Smooth muscle cell (in vitro differentiated cells): ENCODE measurements around the gene PAQR3. TPM values are rescaled to one million over a fixed set of nuclear protein-coding genes. Genes with fewer than 3 reads are reported as not detected.

Experiments used
- DNase-seq: peaks from one replicate; lab custom pipeline; 2025; ENCODE audit not compliant: unreplicated experiment; lab: John Stamatoyannopoulos, UW
- H2AFZ ChIP-seq: fragments of 200-600 bp; sonication (generic); 2 replicates; pipeline ENCODE4 v1.6.0; 2016; ENCODE audit warnings: antibody characterized with exemption, low read depth, mild to moderate bottlenecking
- H3F3A ChIP-seq: fragments of 200-600 bp; sonication (generic); 2 replicates; pipeline ENCODE4 v1.6.0; 2017; ENCODE audit warnings: antibody characterized with exemption, low read depth
- H3K27ac ChIP-seq: fragments of 200-600 bp; sonication (generic); 2 replicates; pipeline ENCODE4 v1.5.1; 2016; ENCODE audit warnings: low read depth, mild to moderate bottlenecking
- H3K27me3 ChIP-seq: fragments of 200-600 bp; sonication (generic); 2 replicates; pipeline ENCODE4 v1.6.1; 2016; ENCODE audit warnings: low read depth, mild to moderate bottlenecking
- H3K36me3 ChIP-seq: fragments of 200-600 bp; sonication (generic); 2 replicates; pipeline ENCODE4 v1.5.1; 2016; ENCODE audit warnings: low read depth
- H3K4me1 ChIP-seq: fragments of 200-600 bp; sonication (generic); 2 replicates; pipeline ENCODE4 v1.5.1; 2016; ENCODE audit warnings: low read depth
- H3K4me2 ChIP-seq: fragments of 200-600 bp; sonication (generic); 2 replicates; pipeline ENCODE4 v1.6.0; 2016; ENCODE audit warnings: mild to moderate bottlenecking
- H3K4me3 ChIP-seq: fragments of 200-600 bp; sonication (generic); 2 replicates; pipeline ENCODE4 v1.5.1; 2016; ENCODE audit warnings: mild to moderate bottlenecking
- H3K79me2 ChIP-seq: fragments of 200-600 bp; sonication (generic); 2 replicates; pipeline ENCODE4 v1.6.0; 2016; ENCODE audit warnings: low read depth, mild to moderate bottlenecking
- H3K9ac ChIP-seq: fragments of 200-600 bp; sonication (generic); 2 replicates; pipeline ENCODE4 v1.6.0; 2016; ENCODE audit warnings: low read depth
- H3K9me3 ChIP-seq: fragments of 200-600 bp; sonication (generic); replicated peaks from 2 replicates; pipeline ENCODE4 v1.5.1; 2016; ENCODE audit warnings: low read depth
- H4K20me1 ChIP-seq: fragments of 200-600 bp; sonication (generic); 2 replicates; pipeline ENCODE4 v1.6.0; 2016; ENCODE audit warnings: low read depth
- CTCF ChIP-seq: fragments of 200-600 bp; sonication (generic); IDR thresholded peaks from 2 replicates; pipeline ENCODE4 v1.5.1; 2017; ENCODE audit warnings: borderline replicate concordance, mild to moderate bottlenecking, antibody characterized with exemption; ENCODE audit not compliant: insufficient read depth, poor library complexity, severe bottlenecking
- polyA plus RNA-seq: library from polyadenylated mRNA; unstranded; fragments of >200 nt; fragmentation: Nextera tagmentation; extraction: Ambion mirVana; gene quantifications from 2 replicates; pipeline ENCODE4 v1.2.1, GENCODE V29; 2016
- total RNA-seq: library from RNA; depleted of rRNA; stranded (reverse); fragments of >200 nt; gene quantifications from 2 replicates; pipeline ENCODE4 v1.2.3, GENCODE V29; 2014

Gene PAQR3
- total and polyA plus RNA-seq, 2 experiments from 2014 or later: 10.8 to 20.4 TPM

DNA sequence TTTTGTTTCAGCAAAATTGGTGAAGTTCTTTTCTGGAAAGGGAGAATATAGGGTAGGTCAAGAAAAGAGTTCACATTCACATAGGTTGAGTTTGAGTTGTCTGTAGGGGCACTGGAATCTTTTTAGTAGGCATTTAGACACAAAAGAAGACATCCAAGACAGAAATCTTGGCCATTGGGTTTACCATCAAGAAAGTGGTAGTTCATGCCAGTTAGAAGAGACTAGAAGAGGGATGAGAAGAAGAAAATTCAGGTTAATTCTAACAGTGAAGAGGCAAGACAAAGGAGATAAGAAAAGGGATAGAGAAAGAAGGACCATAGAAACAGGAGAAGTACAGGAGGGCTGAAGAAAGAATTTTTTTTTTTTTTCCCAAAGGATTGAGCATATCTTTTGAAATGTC lies 39.9 kb downstream of the PAQR3 start:
- no peaks in the 10 kb centered on the region for H3K4me1 ChIP-seq
- no peak overlapping the region for H3K27ac ChIP-seq
- no peaks in the 10 kb centered on the region for H4K20me1 ChIP-seq
- no peak overlapping the region for H3K9ac ChIP-seq
- H2AFZ ChIP-seq: no peak overlapping the region
- H3K4me2 ChIP-seq: no peak overlapping the region
- H3K79me2 ChIP-seq: no peaks in the 10 kb centered on the region
- H3F3A ChIP-seq: no peaks in the 10 kb centered on the region
- H3K36me3 ChIP-seq: no peaks in the 10 kb centered on the region
- no peak for DNase-seq
- no peaks in the 10 kb centered on the region for H3K9me3 ChIP-seq
- no peak for TF ChIP-seq CTCF
- H3K4me3 ChIP-seq: no peak overlapping the region
- H3K27me3 ChIP-seq: no peaks in the 10 kb centered on the region

DNA sequence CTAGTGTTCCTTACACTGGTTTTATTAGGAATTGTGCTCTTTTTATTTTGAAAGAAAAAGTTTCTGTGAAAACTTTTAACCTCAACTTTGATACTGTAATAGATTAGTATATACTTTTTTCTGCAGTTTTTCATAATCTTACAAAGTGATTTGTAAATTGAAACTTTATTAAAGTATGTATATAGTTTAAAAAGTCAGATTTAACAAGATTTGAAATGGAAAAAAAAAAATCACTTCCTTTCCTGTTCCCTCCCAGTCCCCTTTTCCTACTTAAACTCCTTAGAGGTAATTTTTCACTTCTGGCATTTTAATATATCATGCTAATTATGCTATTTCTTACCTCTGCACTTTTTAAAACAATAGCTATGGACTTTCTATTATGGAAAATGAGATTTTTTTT lies 49.3 kb downstream of the PAQR3 start:
- Histone ChIP-seq H3K9ac (no peak overlapping the region), H2AFZ (no peak overlapping the region), H3K4me3 (no peak overlapping the region), H3K27me3 (no peaks in the 10 kb centered on the region), H3K4me1 (no peaks in the 10 kb centered on the region), H3K36me3 (peaks cover 16% of the 10 kb centered on the region), H3F3A (no peaks in the 10 kb centered on the region), H3K27ac (no peak overlapping the region), H3K9me3 (no peaks in the 10 kb centered on the region), H3K4me2 (no peak overlapping the region), H3K79me2 (no peaks in the 10 kb centered on the region), H4K20me1 (no peaks in the 10 kb centered on the region)
- DNase-seq: no peak
- TF ChIP-seq CTCF: no peak

DNA sequence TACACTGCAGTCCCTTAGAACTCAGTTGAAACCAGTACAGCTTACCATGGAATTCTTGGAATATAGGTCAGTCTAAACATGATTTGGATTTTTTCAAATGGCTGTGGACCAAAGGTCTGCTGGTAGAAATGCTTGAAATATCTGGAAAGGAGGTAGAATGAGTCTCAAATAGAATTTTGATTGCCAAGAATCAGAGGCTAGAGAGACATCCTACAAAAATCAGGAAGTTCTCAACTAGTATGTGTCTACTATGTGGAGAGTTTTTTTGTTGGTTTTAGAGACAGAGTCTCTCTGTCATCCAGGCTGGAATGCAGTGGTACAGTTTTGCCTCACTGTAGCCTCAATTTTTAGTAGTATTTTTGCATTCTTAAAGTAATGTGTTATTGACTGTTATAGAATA lies 53.6 kb downstream of the PAQR3 start:
- Histone ChIP-seq H3K27me3 (no peaks in the 10 kb centered on the region), H3F3A (no peaks in the 10 kb centered on the region), H3K79me2 (no peaks in the 10 kb centered on the region), H3K4me1 (no peaks in the 10 kb centered on the region), H2AFZ (no peak overlapping the region), H3K9ac (no peak overlapping the region), H3K9me3 (no peaks in the 10 kb centered on the region), H3K36me3 (peaks cover 11% of the 10 kb centered on the region), H3K4me2 (no peak overlapping the region), H4K20me1 (no peaks in the 10 kb centered on the region), H3K4me3 (no peak overlapping the region), H3K27ac (no peak overlapping the region)
- no peak for DNase-seq
- TF ChIP-seq CTCF: no peak

GRCh38 chr4:78880874-78881492 lies 58.3 kb downstream of the PAQR3 start:
- Histone ChIP-seq H3K79me2 (no peaks in the 10 kb centered on the region), H3K9ac (no peak overlapping the region), H3K9me3 (no peaks in the 10 kb centered on the region), H3F3A (no peaks in the 10 kb centered on the region), H3K27me3 (no peaks in the 10 kb centered on the region), H4K20me1 (no peaks in the 10 kb centered on the region), H3K27ac (no peak overlapping the region), H3K4me1 (no peaks in the 10 kb centered on the region), H3K4me2 (no peak overlapping the region), H3K36me3 (peaks cover 3% of the 10 kb centered on the region), H2AFZ (no peak overlapping the region), H3K4me3 (no peak overlapping the region)
- TF ChIP-seq CTCF: no peak
- no peak for DNase-seq
